ENCODE measurements around the gene MEIS3. TPM values are rescaled to one million over a fixed set of nuclear protein-coding genes. Genes with fewer than 3 reads are reported as not detected.

MEIS3 gene
- total RNA-seq, 1 donor from 2014 or later = 9.1 TPM

DNA sequence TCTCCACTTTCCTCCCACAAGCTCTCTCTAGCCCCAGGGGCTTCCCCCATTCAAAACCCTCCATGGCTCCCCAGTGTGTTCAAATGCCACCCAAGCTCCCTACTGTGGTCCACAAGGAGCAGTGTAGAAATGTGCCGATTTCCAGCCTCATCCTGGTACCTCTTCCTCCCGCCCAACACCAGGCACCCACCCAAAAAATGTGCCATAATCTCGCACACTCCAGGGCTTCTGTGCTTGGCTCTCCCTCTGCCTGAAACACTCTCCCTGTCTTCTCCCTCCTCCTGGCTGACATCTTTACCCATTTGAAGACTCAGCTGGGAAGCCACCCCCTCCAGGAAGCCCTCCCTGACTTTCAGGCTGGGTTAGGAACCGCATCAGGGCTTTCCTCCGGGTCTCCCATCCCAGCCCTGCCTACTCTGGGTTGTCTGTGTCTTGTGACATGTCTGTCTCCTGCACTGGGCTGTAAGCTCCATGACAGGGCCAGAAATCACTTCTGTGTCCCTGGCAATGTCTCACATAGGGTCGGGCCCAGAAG lies 16.6 kb upstream of the MEIS3 start:
- DNase-seq (ENCODE audit: low read depth) = no peak

DNA sequence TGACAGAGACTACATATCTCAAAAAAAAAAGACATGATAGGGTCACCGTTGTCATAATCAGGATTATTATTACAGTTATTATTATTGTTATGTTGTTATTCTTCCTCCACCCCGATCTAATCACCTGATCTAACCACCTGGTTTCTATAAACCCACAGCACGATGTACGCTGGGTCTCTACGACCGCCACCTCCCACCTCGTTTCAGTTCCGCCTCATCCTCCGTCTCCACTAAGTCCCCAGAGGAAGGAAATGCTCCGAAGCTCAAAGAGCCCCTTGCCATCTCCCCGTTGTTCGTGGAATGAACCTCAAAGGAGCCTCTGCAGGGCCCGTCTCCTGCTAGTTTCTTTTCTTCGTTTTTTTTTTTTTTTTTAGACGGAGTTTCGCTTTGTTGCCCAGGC lies 15.9 kb upstream of the MEIS3 start:
- DNase-seq (ENCODE audit: low read depth) = no peak

DNA sequence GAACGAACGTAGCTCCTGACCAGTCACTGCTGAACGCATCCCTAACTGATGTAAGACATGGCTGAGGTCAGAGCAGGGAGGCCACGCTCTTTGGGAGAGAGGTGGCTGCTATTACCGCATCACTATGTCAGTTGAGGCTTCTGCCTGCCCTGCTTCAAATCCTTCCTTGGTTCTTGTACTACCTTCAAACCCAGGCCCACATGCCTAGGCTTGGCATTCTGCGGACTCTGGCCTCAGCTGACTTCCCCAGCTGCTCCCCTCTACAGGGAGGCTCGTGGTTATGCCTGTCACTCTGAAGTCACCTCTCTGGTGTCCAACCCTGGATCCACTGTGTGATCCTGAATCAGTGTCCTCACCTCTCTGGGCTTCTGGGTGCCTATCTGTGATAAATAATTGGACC lies 14.8 kb upstream of the MEIS3 start:
- DNase-seq (ENCODE audit: low read depth) = no peak

DNA sequence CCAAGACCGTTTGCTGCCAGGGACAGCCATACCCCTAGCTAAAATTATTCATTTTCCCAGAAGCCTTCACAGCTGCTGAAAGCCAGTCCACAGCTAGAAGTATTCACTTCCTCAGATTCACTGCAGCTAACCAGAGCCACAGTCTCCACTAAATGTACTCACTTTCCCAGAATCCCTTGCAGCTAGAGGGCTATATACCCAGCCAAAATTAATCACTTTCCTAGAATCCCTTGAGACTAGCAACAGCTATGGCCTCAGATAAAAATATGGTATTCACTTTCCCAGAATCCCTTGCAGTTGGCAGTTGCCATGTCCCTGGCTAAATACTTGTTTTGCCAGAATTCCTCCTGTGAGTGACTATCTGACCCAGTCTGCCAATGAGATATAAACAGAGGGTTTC lies 13.8 kb upstream of the MEIS3 start:
- DNase-seq (ENCODE audit: low read depth) = no peak

DNA sequence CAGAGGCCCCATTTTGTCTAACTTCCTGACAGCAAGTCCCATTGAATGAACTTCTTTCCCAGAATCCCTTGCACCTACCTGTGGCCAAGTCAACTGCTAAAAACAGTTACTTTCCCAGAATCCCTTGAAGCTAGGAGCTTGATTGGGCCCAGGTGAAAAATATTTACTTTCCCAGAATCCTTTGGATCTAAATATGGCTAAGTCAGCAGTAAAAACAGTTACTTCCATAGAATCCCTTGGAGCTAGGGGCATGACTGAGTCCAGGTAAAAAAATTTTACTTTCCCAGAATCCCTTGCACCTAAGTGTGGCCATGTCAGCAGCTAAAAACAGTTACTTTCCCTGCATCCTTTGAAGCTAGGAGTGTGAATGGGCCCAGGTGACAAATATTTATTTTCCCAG lies 13.2 kb upstream of the MEIS3 start:
- DNase-seq (ENCODE audit: low read depth) = no peak

DNA sequence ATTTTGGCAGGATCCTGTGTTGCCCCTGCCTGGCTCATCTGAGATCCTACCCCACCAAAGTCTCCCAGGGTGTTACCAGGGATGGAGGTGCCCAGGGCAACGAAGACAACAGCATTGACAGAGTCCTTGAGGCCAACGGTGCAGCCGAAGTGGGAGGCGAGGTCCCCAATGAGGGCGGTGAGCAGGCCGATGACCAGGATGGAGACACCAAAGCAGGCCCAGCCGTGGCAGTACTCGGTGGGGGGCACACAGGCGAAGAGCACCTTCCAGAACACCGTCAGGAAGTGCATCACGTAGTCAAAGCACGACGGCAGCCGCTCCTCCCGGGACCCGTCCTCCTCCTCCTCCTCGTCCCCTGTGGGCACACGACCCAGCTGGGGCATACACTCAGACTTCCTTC lies 12.8 kb upstream of the MEIS3 start:
- no peak for DNase-seq (ENCODE audit: low read depth)

DNA sequence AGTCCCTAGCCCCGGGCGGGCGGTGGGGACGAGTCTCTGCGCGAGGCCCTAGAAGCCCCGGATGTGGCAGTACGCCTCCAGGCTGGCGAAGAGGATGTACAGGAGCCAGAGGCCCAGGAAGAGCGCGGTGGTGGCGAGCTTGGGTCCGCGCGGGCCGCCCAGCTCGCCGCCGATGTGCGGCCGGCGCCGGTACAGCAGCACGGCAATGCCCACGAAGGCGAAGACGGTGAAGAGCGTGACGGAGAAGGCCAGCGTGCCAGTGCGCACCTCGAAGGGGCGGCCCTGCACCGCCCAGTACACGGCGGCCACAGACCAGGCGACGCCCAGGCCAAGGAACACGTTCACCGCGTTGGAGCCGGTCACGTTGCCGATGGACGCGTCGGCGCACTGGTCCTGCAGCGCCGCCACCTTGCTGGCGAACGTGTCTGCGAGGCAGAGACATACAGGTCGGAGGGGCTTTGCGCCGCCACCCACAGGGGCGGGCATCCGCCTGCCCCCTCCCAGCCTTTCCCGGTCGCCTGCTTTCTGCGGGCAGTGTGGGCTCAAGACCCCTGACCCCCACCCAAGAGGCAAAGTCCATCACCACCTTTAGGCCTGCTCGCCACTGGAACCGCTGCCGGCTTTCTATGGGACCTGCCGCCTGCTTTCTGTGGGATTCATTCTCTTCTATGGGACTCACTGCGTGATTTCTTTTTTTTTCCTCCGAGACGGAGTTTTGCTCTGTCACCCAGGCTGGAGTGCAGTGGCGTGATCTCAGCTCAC lies 10.9 kb upstream of the MEIS3 start:
- DNase-seq (ENCODE audit: low read depth) = no peak

DNA sequence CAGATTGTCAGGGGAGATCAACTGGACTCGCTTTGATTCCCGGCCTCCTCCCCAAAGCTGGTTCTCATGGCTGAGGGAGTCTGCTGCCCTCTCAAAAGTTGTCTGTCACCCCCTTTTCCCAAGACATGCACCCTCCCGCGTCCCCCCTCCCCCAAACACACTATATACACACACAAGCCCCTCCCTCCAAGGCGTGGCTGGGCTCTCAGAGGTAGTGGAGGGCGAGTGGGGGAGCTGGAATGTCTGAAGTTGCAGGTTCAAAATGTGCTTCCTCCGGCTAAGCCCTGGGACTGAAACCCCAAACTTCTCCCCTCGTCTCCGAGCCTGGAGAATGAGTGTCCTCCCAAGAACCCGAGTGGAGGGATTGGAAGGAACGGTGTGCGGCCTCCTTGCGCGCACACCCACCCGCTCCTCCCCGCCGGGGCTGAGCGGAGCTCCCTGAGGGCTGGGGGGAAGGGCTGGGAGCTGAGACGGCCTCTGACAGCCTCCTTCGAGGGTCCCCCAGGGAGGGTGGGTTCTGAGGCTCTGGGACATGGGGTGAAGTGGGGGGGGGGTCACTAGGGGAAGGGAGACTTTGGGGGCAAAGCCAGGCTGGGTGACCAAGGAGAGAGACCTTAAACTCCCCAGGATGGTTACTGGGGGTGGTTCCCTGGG lies 9.9 kb upstream of the MEIS3 start:
- no peak for DNase-seq (ENCODE audit: low read depth)

DNA sequence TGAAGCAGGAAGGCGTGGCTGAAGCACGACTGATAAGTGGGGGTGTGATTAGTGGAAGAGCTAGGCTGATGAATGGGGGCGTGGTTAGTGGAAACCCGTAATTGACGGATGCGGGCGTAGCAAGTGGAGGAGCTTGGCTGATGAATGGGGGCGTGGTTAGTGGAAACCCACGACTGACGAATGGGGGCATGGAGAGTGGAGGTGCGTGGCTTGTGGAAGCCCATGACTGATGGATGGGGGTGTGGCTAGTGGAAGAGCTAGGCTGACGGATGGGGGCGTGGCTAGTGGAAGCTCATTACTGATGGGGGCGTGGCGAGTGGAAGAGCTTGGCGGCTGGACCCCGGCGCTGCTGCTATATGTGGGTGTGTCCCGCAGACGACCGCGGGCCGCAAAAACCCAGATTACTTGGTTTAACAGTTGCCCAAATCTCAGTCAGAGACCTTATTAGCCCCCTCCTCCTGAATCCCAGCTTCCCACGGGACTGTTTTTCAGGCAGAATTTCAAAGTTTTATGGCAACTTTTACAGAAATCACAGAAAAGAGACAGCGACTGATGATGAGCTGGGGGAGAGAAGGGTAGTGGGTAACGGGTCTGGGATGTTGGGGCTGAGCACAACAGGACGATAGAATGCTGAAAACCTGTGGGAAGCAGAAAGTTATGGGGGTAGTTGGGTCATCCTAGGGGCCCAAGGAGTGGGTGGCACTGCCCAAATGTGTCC lies 9.0 kb upstream of the MEIS3 start:
- peak; percentile 96 for DNase-seq (ENCODE audit: low read depth)

DNA sequence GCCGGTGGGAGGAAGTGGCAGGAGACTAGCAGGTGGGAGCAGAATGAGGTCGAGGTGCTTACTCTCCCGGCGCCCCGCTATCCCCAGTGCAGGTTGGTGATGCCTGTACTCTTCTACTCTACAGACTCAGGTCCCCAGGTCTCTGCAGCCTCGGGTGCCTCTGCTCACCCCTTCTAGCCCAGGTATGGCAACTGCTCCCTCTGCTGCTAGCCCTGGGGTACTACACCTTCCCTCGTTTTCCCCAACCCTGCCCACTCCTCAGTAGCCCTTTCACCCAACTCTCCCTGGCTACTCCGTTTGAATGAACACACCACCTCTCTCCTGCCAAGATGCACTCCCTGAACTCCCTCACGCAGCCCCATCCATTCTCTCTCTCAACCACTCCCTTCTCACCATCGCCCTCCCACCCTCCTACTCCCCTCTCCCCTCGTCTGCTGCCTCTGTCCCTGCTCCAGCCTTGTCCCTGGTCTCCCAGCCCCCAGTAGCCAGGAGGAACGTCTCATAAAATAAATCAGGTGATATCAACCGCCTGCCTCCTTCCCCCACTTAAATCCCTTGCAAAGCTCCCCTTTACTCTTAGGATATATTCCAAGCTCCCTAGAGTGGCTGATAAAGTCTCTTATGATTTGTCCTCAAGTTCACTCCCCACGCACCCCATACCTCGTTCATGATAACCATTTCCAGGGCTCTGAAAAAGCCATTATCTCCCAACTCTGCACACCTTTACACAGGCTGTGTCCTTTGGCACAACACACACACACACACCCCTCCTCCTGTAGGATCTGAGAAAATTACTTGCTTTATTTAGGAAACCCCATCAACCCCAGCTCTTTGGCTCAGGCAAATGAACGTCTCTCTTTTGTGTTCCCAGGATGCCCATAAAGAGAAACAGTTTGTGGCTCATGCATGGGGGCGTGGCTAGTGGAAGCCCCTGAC lies 8.2 kb upstream of the MEIS3 start:
- DNase-seq (ENCODE audit: low read depth) = peak; percentile 23

DNA sequence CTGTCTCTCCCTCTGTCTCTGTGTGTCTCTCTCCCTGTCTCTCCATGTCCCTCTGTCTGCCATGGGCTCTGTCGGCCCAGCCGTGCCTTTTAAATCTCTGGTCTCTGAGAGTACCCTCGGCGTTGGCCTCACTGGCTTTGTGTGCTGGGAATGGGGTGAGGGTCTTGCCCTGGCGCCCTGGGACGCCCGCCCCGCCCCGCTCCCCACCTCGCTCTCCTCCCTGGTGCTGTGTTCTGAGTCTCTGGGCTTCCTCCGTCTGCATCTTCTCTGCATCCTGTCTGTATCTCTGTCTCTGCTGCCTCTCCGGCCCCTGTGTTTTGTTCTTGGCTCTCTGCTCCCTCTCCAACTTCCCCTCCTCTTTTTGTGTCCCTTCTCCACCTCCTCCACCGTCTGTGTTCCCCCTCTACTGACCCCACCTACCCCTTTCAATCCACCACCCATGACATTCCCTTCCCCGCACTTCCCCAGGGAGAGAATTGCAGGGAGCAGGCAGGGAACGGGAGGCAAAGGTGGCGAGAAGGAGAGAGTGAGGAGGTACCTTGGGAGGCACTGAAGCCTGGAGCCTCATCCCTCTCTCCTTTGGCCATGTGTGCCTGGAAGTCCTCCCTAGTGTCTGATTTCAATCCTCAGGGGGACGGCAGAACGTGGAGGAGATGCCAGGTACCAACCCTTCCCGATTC lies 4.0 kb upstream of the MEIS3 start:
- no peak for DNase-seq (ENCODE audit: low read depth)

DNA sequence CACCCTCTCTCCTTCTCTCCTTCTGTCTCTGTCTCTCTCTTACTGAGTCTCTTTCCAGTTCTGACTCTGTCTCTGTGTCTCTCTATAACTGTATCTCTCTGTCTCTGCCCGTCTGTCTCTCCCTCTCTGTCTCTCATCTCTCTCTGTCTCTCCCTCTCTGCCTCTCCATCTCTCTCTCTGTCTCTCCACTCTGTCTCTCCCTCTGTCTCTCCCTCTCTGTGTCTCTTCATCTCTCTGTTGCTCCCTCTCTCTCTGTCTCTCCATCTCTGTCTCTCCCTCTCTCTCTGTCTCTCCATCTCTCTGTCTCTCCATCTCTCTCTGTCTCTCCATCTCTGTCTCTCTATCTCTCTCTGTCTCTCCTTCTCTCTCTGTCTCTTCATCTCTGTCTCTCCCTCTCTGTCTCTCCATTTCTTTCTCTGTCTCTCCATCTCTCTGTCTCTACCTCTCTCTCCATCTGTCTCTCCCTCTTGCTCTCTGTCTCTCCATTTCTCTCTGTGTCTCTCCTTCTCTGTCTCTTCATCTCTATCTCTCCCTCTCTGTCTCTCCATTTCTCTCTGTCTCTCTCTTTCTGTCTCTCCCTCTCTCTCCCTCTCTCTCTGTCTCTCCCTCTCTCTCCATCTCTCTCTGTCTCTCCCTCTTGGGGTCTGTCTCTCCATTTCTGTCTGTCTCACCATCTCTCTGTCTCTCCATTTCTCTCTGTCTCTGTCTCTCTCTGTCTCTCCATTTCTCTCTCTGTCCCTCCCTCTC lies 3.3 kb upstream of the MEIS3 start:
- DNase-seq (ENCODE audit: low read depth) = no peak

DNA sequence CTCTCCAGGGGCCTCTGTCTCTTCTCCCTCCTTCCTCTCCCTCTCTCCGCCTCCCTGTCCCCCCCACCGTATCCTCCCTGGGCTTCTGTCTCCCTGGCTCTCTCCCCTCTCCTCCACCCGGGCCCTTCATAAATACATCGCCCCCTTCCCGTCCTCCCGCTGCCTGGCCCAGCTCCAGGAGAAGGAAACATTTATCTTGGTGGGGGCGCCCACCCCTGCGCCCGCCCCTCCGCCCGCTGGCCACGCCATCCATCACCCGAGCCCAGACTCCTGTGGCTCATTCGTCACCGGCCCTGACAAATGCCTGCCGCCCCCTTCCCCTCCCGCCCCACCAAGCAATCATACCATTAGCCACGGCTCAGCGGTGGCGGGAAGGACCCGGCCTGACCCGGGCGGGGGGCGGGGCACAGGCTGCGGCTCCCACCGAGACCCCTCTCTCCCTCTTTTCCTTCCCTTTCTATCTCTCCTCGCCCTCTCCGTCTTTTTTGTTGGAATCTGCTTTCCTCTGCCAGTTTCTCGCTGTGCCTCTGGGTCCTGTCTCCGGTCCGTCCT lies 2.6 kb upstream of the MEIS3 start:
- DNase-seq (ENCODE audit: low read depth) = no peak

DNA sequence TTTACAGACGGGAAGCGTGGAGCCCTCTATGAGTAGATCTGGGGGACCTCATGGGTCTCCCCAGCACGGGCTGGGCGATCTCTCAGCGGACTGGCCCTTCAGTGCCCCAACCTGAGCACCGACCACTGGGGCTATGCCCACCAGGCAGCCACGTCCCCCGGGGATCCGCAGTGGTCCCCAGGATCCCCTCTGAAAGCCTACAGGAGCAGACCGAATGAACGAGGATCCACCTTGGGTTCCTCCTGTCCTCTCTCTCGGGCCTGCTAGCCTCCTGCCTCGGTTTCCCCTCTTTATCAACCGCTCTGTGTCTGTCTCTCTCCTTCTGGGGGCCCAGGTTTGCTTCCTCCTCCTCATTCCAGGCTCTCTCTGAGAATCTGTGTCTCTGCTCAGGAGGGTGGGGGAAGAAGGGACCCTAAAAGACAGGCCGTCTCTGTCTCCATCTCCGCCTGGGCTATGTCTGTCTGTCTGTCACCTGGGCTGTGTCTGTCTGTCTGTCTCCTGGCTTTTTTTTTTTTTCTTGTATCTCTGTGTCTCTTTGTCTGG lies 2.0 kb upstream of the MEIS3 start:
- no peak for DNase-seq (ENCODE audit: low read depth)

DNA sequence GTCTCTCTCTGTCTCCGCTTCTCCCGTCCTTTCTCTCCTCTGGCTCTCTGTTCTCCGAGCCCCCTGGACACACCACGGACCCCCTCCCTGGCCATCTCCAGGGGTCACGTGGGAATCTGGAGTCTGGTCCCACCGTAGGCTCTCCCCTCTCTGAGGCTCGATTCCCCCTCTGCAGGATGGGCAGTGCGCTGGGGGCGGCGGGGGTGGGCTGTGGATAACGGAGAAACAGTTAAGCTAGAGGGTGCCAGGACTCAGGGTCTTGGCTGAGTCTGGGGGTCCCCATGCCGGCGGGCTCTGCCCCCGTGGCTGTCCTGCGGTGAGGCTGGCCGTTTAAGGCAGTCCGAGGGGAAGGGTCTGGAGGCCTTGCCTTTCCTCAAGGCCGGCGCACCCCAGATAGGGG lies 462 bp upstream of the MEIS3 start:
- DNase-seq (ENCODE audit: low read depth) = no peak

DNA sequence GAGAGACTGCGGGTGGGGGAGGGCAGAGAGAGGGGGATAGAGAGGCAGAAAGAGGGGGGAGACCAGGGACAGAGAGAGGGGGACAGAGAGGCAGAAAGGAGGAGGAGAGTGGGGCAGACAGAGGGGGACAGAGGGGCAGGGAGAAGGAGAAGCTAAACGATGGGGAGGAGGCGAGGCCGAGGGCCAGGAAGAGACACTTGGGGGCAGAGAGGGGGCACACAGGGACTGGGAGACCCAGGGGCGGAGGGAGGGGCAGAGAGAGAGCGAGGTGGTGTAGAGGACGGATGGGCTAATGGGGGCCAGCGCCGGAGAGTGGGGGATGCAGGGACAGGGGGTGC lies 666 bp downstream of the MEIS3 start:
- no peak for DNase-seq (ENCODE audit: low read depth)

DNA sequence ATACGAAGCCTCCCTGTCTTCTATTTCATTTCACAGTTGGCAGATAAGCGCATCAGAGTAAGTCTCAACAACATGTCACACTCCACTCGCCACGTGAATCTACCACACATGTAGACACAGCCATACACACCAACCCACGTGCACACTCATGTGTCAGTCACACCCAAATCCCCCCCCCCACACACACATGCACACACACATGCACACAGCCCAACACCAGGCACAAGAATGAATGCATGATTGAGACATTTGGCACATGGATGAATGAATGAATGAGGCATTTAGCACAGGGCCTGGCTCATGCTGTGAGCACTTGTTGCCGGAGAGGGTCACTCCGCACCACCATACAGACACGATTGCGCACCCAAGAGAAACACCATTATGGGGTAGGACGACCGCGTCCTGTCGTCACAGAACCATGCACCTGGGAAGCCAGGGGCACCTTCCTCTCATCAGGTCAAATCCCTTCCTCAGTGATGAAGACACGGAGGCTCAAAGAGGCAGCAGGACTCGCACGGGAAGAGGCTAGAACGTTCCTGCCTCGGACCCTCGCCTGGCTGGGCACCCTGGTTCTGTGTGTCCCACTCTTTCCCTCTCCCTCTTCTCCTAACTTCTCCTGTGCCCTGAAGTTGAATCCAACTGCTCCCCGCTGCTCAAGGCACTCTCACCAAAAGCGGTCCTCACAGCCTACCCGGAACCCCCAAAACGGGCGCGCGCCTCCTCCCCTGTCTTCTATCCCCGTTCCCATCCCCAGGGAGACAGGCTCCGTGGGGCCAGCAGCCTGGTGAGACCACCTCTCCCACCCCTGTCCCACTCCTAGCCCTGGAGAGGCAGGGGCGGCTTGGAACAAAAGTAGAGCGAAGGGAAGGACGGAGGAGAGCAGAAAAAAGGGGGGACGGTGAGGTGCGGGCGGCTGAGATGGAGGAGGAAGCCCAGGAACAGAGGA lies 1.3 kb downstream of the MEIS3 start:
- DNase-seq (ENCODE audit: low read depth) = no peak

DNA sequence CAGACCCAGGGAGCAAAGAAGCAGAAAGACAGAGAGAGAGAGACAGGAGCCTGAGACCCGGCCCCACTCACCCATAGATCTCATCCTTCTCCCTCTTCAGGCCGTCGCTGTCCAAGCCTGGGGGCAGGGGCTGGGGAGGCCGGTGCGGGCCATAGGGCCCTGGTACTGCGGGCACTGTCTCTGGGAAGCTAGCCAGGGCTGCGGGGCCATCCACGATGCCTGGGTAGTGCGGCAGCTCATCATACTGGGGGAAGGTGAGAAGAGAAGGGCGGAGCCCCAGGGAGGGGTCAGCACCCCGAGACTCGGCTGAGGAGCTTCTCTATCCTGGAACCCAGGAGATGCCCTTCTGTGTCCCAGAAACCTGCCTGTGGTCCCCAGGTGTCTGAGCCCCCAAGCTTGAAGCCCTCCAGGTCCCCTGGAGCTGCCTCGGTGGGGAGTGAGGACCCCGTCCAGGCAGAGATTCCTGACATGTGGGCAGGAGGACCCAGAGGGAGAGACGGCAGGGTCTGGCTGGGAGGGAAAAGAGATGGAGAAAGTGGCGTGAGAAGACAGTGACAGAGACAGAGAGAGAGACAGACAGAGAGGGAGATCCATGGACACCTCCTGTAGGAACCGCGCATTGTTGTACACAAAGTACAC lies 2.1 kb downstream of the MEIS3 start:
- no peak for DNase-seq (ENCODE audit: low read depth)
